Mesothelial cell of epicardium (in vitro differentiated cells): Measurements from ENCODE around the gene PDZD8. TPM values are rescaled to one million over a fixed set of nuclear protein-coding genes. Genes with fewer than 3 reads are reported as not detected.

Source experiments
- DNase-seq, 2 experiments: peaks; one replicate each; pipeline ENCODE4 v3.0.0; 2021; ENCODE audit warnings: low spot score in 2 of 2; ENCODE audit not compliant: unreplicated experiment in 2 of 2
- H3K27ac Mint-ChIP-seq: 2 replicates; pipeline ENCODE4 v1.8.0; 2021; ENCODE audit warnings: mixed read lengths
- H3K27me3 Mint-ChIP-seq: 2 replicates; pipeline ENCODE4 v1.8.0; 2021; ENCODE audit warnings: low read depth, mixed read lengths
- H3K36me3 Mint-ChIP-seq: 2 replicates; pipeline ENCODE4 v1.8.0; 2021; ENCODE audit warnings: mixed read lengths
- H3K4me1 Mint-ChIP-seq: 2 replicates; pipeline ENCODE4 v1.8.0; 2021; ENCODE audit warnings: mixed read lengths
- H3K4me3 Mint-ChIP-seq: 2 replicates; pipeline ENCODE4 v1.8.0; 2021; ENCODE audit warnings: mild to moderate bottlenecking, moderate library complexity, mixed read lengths
- H3K9me3 Mint-ChIP-seq: 2 replicates; pipeline ENCODE4 v1.8.0; 2021; ENCODE audit warnings: mixed read lengths
- total RNA-seq: library from RNA; stranded (reverse); gene quantifications from 3 replicates; pipeline ENCODE4 v1.2.1, GENCODE V29; 2021
- TF ChIP-seq, protein P1 (sequence below): fragments of 200-600 bp; sonication (generic); IDR thresholded peaks from one replicate; pipeline ENCODE4 v1.5.0; 2021; ENCODE audit warnings: antibody characterized with exemption; ENCODE audit not compliant: unreplicated experiment

Gene PDZD8
- total RNA-seq, 1 donor from 2014 or later: 27.3 TPM

GRCh38 chr10:117419159-117419558 lies 43.9 kb upstream of the PDZD8 start:
- no peak overlapping the region for H3K4me3 Mint-ChIP-seq
- TF ChIP-seq, protein P1, sequence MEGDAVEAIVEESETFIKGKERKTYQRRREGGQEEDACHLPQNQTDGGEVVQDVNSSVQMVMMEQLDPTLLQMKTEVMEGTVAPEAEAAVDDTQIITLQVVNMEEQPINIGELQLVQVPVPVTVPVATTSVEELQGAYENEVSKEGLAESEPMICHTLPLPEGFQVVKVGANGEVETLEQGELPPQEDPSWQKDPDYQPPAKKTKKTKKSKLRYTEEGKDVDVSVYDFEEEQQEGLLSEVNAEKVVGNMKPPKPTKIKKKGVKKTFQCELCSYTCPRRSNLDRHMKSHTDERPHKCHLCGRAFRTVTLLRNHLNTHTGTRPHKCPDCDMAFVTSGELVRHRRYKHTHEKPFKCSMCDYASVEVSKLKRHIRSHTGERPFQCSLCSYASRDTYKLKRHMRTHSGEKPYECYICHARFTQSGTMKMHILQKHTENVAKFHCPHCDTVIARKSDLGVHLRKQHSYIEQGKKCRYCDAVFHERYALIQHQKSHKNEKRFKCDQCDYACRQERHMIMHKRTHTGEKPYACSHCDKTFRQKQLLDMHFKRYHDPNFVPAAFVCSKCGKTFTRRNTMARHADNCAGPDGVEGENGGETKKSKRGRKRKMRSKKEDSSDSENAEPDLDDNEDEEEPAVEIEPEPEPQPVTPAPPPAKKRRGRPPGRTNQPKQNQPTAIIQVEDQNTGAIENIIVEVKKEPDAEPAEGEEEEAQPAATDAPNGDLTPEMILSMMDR: no peak
- no peaks in the 10 kb centered on the region for H3K9me3 Mint-ChIP-seq
- H3K27me3 Mint-ChIP-seq: peaks cover 29% of the 10 kb centered on the region
- DNase-seq: no peak
- no peak overlapping the region for H3K27ac Mint-ChIP-seq
- peaks cover 3% of the 10 kb centered on the region for H3K4me1 Mint-ChIP-seq
- no peaks in the 10 kb centered on the region for H3K36me3 Mint-ChIP-seq

DNA sequence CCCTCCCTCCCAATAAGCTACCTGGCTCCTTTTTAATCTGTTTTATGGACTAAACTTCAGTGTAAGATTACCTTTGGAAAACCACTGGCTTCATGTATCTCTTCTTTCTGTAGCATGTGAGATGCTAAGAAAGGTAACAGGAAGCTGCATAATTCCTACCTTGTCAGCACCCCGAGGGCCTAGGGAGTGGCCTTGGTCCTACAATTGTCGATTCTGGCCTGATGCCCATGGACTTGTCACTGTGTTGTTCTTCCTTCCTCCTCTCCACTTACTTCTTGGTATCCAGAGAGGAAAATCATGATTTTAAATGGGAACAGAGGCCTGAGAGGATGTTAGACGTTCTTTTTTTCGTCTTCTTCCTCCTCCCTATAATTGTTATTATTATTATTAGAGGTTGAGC lies 42.9 kb upstream of the PDZD8 start:
- H3K4me3 Mint-ChIP-seq: no peak overlapping the region
- no peak for DNase-seq
- H3K36me3 Mint-ChIP-seq: no peaks in the 10 kb centered on the region
- H3K9me3 Mint-ChIP-seq: no peaks in the 10 kb centered on the region
- TF ChIP-seq, protein P1: no peak
- no peak overlapping the region for H3K27ac Mint-ChIP-seq
- peaks cover 3% of the 10 kb centered on the region for H3K4me1 Mint-ChIP-seq
- peaks cover 37% of the 10 kb centered on the region for H3K27me3 Mint-ChIP-seq

DNA sequence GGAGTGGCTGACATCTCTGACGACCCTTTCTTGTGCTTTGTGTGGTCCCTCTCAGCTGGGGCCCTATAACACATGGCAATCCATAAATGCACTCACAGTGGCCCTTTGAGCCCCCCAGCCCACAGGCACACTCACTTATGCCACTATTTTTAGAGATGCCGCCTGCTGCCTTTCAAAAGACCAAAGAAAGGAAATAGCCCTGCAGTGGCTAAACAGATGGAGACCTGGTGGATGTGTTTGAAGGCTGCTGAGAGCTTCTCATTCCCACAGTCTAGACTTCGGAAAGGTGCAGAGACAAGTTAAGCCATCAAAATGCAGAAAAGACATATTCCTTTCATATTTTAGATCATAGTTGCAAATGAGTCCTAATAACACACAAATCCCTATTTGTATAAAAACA lies 42.0 kb upstream of the PDZD8 start:
- no peak overlapping the region for H3K27ac Mint-ChIP-seq
- TF ChIP-seq, protein P1: no peak
- H3K4me3 Mint-ChIP-seq: no peak overlapping the region
- peaks cover 3% of the 10 kb centered on the region for H3K4me1 Mint-ChIP-seq
- DNase-seq: no peak
- no peaks in the 10 kb centered on the region for H3K36me3 Mint-ChIP-seq
- H3K27me3 Mint-ChIP-seq: peaks cover 42% of the 10 kb centered on the region
- H3K9me3 Mint-ChIP-seq: no peaks in the 10 kb centered on the region

- no peak for DNase-seq
- Mint-ChIP-seq H3K4me3 (no peak overlapping the region), H3K27ac (no peak overlapping the region), H3K9me3 (no peaks in the 10 kb centered on the region), H3K4me1 (peaks cover 9% of the 10 kb centered on the region), H3K27me3 (peaks cover 40% of the 10 kb centered on the region), H3K36me3 (no peaks in the 10 kb centered on the region)
- TF ChIP-seq, protein P1: no peak
These were observed 38.8 kb upstream of the PDZD8 start for GRCh38 chr10:117413928-117414618.

DNA sequence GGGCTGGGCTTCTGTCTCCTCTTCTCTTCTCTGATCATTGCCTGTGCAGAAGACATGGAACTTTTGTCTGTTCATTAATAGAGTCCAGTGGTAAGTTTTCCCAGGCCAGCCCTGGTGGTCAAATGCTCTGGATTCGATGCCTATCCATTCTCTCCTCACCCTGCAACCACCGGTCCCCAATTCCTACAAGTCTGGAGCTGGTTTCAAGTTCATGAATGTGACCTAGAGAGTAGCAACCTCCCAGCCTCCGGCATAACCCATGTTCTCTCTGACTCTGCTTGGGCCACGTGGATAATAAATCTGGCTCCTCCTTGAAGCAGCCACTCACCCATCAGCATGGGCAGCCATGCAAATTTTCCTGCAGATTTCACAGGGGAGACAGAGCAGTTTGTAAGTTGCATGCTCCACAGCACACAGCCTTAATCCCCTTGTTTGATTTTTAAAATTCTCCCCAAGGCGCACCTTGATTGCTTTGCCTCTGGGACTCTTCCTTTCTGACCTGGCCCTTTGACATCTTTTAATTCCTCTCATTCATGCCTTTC lies 37.3 kb upstream of the PDZD8 start:
- H3K4me1 Mint-ChIP-seq: peaks cover 9% of the 10 kb centered on the region
- peaks cover 40% of the 10 kb centered on the region for H3K27me3 Mint-ChIP-seq
- H3K27ac Mint-ChIP-seq: no peak overlapping the region
- DNase-seq: no peak
- TF ChIP-seq, protein P1: no peak
- no peak overlapping the region for H3K4me3 Mint-ChIP-seq
- no peaks in the 10 kb centered on the region for H3K9me3 Mint-ChIP-seq
- no peaks in the 10 kb centered on the region for H3K36me3 Mint-ChIP-seq
